Choroid plexus epithelial cell (primary cell): ENCODE measurements around the gene ANKRD53.
A peak's percentile ranks its signal among the peaks of the same experiment; 100 is the strongest.
"Not testable (repeated sequence)": the region's sequence is repeated elsewhere in the genome, so short reads cannot be mapped to it uniquely, and the experiment has no call there.

ENCODE experiments used
- DNase-seq: peaks from one replicate; pipeline ENCODE4 v3.0.0-alpha.2; 2010; ENCODE audit warnings: low read depth
- H3K4me3 ChIP-seq: 2 replicates; pipeline ENCODE4 v1.5.1; 2011; ENCODE audit warnings: low read depth, mild to moderate bottlenecking, control low read depth, low read length, moderate library complexity
- CTCF ChIP-seq: conservative IDR thresholded peaks from 2 replicates; pipeline ENCODE4 v1.5.1; 2011; ENCODE audit warnings: low read depth, mild to moderate bottlenecking, control low read depth, inconsistent platforms, low read length, moderate library complexity

Gene ANKRD53

GRCh38 chr2:70991742-70992141 lies 13.3 kb downstream of the ANKRD53 start:
- no peak overlapping the region for H3K4me3 ChIP-seq
- no peak for DNase-seq
- no peak for TF ChIP-seq CTCF

GRCh38 chr2:70992945-70993853 lies 14.8 kb downstream of the ANKRD53 start:
- TF ChIP-seq CTCF = no peak
- no peak for DNase-seq
- peak overlapping the region; percentile 94 for H3K4me3 ChIP-seq

- TF ChIP-seq CTCF = no peak
- peak overlapping the region; percentile 94 for H3K4me3 ChIP-seq
- no peak for DNase-seq
These were observed 15.7 kb downstream of the ANKRD53 start for GRCh38 chr2:70994009-70994698.

- peak; percentile 58 for TF ChIP-seq CTCF
- peak; percentile 82 for DNase-seq
- peak within 1 kb of the TSS; percentile 94 for H3K4me3 ChIP-seq
These were observed 16.4 kb downstream of the ANKRD53 start, which contains the start of gene TEX261 for GRCh38 chr2:70994699-70995425. Gene TEX261 (minus strand): TSS chr2:70994873. CDS start chr2:70994757, 116 bp downstream.

- H3K4me3 ChIP-seq = peak overlapping the region; percentile 94
- peak; percentile 41 for TF ChIP-seq CTCF
- DNase-seq = peak; percentile 41
These were observed 16.9 kb downstream of the ANKRD53 start for GRCh38 chr2:70995426-70995729.

GRCh38 chr2:70998885-70999284 lies 20.5 kb downstream of the ANKRD53 start:
- H3K4me3 ChIP-seq, DNase-seq: not testable (repeated sequence)

GRCh38 chr2:70999362-70999761 lies 20.9 kb downstream of the ANKRD53 start:
- DNase-seq = no peak
- no peak for TF ChIP-seq CTCF
- no peak overlapping the region for H3K4me3 ChIP-seq

- not testable (repeated sequence) for DNase-seq, H3K4me3 ChIP-seq
These were observed 21.5 kb downstream of the ANKRD53 start for GRCh38 chr2:70999931-71000330.
